NCI-H2171 (cell line): ENCODE measurements around the gene TMEM106C.

ENCODE experiments used
- DNase-seq: peaks from one replicate; lab custom pipeline; 2025; lab: John Stamatoyannopoulos, UW

TMEM106C gene, protein sequence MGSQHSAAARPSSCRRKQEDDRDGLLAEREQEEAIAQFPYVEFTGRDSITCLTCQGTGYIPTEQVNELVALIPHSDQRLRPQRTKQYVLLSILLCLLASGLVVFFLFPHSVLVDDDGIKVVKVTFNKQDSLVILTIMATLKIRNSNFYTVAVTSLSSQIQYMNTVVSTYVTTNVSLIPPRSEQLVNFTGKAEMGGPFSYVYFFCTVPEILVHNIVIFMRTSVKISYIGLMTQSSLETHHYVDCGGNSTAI

DNA sequence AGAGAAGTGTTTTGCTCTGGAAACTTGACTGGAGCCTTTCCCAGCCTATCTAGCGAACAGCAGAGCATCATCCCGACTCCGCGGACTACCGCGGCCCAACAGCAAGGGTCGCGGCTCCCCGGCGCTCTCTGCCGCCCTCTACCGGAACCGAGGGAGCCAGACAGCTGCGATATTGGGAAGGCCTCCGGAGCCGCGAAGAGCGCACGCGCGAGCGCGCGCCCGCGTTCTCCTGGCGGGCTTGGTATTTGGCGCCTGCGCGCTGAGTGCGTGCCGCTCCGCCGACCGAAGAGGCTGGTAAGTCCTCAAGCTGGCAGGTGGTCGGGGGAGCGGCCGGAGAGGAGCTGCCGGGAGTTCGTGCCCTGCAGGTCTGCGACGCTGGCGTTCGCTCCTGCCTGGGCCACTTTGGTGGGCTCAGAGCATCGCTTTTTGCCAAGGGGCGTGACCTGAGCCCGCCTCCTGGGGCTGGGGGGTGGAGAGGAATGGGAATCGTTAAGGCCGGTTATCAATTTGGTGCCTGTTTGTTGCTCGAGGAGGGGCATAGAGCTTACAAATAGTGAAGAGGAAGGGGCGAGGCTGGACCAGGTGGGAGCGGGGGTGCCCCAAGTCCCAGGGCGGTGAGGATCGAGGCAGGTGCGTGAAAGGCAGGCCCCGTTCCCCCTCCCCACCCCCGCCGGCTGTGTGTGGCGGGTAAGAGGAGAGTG lies at the start of gene TMEM106C:
TMEM106C (plus strand) TSS at position 257 of the 701 bp plus-strand sequence. CDS start 641 bp downstream, outside the sequence.
- DNase-seq, result peak; percentile 80

DNA sequence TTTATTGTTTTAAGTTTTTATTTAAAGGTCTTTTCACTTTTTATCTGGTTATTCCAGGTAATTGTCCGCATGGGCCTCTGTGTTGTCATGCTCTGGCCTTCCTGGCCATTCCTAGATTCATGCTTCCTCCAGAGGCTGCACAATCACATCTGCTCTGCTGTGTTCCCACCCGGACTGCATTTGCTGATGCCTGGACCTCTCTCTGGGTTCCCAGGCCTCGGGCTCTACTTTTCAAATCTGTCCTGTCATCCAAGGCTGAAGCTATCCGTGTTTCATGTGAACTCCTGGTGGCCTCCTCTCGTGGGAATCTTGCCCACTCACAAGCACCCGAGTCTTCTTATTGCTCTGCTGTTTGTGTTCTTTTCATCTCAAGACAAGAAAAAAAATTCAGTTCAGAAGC lies 42.5 kb upstream of the TMEM106C start:
- DNase-seq, result no peak

DNA sequence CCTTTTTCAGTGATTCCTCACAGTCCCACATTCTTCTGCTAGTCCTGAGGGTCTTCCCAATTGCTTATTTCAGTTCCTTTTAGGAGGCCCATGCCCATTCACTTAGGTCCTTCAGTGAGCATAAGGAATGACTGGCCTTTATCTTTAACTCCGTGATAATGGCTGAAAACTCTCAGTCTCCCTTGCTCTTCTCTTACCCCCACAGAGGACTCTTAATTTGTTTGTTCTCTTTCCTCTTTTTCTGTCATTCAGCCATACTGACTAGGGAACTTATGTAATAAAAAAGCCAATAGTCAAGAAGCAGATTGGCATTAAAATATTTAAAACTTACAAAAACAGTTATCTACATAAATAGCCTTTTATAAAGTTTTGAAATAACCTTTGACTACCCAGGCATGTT lies 41.5 kb upstream of the TMEM106C start:
- no peak for DNase-seq

DNA sequence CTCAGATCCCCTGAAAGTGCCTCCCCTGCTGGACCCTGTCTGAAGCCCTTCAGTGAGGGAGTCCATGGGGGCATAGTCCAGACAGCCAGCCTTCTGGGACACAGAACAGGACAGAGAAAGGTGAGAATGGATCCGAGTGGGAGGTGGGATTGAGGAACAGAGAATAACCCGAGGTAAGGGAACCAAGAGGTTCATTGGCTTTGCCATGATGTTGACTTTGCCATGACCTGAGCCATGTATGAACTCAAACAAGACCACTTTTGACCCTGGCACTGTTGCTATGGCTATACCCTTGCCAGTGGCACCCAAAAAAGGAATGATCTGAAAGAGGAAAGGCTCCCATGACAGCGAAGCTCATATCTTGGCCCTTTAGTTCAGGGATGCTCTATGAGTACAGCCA lies 36.0 kb upstream of the TMEM106C start:
- no peak for DNase-seq

DNA sequence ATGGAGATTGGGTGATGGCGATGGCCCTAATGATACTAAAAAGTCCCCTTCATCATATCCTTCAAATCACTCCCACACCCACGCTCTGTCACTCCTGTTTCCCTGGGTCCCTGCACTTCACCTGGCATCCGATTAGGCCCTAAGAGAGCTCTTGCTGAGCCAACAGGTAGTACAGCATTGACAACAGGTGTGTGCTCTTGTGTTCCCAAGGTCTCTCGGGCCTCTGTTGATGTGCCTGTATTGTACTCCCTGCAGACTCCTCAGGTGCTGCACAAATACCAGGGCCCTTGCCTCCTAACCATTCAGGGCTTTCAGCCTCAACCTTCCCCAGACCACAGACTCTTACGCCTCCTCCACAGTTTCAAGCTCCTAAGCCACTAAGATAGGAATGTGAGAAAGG lies 32.8 kb upstream of the TMEM106C start:
- no peak for DNase-seq

DNA sequence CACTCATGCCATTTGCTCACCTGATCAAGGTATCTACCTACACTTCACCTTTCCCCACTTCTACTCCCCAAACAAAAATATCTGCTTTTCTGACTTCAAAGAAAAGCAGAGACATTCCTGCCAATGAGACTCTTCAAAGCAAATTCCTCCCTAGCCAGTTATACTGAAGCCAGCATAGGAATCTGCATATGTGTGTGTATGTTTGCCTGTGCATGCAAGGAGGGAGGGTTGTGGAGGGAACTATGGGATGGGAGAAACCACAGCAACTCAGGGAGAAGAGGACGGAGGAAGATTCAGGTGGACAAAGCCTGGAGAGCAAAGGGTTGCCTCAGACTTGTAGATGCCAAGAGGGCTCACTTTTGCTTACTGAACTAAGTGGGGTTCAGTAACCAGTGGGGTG lies 32.2 kb upstream of the TMEM106C start:
- no peak for DNase-seq

DNA sequence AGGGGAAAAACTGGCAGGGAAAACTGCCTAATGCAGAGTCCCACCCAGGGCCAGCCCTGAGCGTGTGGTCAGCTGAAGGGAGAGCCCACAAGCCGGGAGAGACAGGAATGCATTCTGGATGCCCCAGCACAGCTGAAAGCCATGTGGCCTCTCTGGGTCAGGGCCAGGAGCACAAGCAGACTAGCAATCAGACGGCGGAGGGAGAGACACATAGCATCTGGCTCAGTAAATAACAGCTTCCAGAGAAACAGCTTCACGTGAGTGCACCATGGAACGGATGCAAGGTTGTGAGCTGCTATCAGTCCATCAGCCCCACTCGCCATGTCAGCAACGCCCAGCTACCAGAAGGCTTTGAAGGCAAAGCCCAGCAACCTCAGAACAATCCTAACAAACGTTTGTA lies 28.2 kb upstream of the TMEM106C start:
- peak; percentile 4 for DNase-seq

DNA sequence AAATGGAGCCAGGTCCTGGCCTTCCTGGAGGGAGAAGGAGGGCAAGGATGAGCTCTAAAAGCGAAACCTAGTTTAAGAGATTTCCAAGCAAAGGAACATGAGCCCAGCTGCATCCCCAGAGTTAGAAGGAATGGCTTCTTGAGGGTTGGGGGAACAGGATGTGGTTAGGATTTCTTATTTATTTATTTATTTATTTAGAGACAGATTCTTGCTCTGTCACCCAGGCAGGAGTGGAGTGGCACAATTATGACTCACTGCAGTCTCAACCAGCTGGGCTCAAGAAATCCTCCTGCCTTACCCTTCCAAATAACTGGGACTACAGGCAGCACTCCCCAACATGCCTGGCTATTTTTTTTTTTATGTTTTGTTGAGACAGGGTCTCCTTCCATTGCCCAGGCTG lies 25.3 kb upstream of the TMEM106C start:
- no peak for DNase-seq

DNA sequence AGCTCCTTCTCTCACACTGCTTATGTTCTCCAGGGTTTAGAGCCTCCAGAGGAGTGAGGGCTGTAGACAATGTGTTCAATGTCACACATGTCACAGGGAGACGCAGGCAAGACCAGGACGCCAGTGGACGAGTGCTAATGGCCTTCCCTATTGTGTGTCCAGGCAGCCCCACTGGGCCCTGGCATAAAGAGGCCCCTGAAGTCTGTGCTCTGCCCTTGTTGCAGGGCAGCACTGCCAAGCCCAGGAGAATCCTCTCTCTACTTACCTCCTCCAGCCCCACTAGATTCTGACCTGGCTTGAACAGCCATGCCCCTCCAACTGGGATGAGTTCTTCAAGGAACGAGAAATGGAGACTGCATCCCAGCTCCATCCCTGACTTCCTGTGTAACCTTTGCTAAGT lies 24.8 kb upstream of the TMEM106C start:
- no peak for DNase-seq

DNA sequence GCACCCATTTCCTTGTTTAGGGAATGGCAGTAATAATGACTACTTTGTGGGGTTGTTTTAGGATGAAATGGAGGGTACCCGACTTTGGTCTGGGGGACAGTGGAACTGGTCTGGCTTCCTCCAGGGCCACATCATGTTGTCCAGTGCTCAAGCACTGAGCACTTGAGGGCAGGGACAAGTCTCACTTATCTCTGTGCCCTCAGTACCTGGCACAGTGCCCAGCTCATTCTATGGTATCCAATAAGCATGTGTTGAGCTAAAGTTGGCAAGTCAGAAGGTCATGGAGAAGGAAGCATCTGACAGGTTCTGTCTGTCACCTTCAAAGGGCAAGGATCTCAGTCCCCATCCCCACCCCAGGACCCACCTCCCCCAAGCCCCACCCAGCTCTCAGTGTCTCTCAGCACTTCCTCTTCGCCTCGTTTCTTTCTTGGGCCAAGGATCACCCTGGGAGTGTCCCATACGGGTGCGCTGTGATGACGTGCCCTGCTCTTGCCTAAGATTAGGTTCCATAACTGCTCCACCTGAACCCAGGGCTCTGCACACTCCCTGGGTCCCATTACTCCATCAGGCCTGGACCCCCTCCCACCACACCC lies 24.3 kb upstream of the TMEM106C start:
- no peak for DNase-seq

DNA sequence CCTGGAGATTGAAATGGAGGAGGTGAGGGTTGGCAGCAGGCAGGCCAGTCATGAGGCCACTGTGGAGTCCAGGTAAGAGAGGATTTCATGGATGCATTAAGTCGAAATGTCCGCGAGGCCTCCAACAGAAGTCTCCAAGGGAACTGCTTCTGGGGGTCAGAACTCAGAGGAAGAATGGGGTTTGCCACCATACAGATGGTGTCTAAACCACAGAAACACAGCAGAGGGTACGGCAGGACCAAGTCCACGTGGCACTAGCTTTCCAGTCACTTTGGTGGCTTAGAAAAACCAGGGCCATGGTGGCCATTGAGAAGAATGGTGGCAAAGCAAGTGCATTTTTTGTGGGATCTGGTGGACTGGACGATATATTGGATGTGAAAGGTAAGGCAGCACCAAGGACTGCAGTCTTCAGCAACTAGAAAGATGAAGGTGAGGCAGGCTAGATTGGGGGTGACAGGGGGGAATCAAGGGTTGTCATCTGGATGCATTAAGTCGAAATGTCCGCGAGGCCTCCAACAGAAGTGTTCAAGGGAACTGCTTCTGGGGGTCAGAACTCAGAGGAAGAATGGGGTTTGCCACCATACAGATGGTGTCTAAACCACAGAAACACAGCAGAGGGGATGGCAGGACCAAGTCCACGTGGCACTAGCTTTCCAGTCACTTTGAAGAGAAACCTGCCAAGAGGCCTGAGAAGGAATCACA lies 22.5 kb upstream of the TMEM106C start:
- no peak for DNase-seq

DNA sequence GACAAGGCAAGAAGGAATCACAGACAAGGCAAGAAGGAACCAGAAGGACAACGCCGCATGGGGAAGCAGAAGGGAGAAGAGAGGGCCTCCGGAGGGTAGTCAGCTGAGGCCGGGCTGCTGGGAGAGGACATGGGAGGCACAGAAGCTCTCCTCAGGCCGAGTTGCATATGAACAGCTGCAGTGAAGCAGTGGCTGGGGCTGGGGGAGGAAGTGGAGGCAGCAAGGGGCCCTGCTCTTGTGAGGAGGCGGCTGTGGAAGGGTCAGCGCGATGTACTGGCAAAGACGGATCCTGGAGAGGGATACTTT lies 22.0 kb upstream of the TMEM106C start:
- DNase-seq, result no peak

DNA sequence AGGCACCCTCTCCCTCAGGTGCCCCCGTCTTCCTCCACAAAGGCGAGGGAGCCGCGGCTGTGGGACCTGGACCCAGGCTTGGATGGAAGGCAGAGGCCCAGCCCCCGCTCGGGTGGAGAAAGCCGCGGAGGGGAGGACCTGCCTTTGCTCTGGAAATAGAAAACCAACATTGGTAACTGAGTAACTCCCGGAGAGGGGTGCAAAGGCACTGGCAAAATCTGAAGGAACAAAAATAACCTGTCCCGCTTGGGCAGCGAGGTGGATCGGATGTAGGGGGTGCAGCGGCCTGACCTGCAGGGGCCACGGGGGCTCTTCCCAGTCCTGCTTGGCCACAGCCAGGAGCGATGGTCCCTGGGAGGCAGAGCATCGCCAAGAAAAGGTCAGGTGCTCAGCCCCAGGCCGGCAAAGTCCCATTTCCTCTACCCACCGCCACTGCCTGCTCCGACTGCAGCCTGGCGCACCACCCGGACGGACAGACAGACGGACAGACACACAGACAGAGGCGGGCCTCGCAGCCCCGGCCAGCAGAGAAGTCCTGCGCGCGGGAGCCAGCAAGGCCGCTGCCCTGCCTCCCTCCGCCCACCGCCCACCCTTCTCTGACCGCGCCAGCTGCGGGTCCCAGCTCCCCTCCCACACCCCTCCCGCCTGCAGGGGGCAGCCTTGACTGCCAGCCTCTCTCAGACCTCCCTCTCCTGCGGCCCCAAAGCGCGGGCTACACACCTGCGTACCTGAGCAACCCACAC lies 21.4 kb upstream of the TMEM106C start:
- DNase-seq, result no peak

DNA sequence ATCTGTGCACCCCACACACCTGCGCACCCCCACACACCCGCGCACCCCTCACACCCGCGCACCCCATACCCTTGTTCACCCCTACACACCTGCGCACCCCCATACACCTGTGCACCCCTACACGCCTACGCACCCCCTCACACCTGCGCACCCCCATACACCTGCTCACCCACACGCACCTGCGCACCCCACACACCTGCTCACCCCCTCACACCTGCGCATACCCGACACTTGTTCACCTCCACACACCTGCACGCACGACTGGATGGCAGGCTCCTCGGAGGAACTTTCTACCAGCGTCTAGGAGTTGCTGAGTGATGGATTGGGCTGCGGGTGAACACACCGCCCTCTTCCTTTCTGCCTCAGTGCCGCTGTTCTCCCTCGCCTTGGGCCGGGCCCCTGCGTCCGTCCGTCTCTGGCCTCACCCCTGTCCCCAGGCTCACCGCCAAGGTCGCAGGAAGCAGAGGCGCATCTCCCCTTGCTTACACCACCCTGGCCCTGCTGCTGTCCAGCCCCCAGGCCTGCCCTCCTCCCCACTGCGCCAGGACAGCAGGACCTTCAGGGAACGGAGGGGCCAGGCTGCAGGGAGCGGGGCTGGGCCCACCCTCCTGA lies 20.7 kb upstream of the TMEM106C start:
- DNase-seq, result no peak

DNA sequence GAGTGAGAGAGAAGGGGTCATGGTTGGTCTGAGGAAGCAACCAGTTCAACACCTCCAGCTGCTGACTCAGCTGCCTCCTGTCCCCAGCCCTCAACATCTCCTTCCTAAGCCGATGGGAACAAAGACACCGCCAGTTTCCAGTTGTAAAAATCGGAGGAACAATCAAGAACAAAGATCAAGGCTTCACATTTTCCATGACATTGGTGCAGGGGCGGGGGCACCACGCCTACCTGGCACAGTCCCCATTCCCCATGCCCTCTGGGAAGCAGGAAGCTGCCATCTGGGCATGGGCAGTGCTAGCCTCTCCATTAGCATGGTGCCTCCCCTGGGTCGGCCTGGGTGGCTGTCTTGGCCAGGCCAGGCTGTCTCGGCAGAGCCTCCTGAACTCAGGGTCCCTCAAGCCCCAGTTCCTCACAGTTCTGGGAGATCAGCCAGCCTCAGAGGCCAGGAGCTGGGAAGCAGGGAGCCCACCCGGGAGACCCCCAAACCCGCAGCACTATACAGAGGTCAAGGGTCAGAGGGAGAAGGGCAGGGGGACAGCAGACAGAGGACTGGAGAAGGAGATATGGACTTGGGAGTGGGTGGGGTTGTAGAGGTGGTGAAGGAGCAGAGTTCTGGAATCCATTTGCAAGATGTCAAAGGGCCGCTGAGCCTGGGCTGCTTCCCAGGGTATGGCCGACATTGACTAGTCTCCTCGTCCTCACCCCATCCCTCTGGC lies 19.6 kb upstream of the TMEM106C start:
- no peak for DNase-seq

DNA sequence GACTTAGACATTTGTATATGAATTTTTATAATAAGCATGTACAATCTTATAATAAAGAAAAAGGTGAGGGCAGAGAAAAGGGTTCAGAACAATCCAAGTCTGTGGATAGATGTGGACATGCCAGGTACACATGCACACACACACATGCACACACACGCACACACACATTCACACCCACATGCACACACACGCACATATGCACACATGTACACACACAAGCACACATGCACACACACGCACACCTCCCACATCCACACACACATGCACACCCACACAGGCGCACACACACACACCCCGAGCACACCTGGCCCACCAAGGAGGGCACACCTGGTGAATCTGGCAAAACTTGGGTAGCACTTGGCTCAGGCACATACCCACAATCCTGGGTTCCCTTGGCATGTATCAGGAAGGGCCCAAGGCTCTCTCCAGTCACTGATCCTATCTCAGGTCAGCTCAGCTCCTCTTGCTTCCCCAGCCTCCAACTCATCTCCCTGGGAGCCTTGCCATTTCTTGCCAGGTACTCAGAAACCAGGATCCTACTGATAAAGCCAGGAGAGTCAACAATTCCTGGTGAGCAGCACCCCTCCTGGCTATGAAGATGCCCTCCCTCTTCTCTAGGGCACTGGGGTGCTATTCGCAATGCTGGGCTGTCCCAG lies 18.6 kb upstream of the TMEM106C start:
- DNase-seq, result no peak

DNA sequence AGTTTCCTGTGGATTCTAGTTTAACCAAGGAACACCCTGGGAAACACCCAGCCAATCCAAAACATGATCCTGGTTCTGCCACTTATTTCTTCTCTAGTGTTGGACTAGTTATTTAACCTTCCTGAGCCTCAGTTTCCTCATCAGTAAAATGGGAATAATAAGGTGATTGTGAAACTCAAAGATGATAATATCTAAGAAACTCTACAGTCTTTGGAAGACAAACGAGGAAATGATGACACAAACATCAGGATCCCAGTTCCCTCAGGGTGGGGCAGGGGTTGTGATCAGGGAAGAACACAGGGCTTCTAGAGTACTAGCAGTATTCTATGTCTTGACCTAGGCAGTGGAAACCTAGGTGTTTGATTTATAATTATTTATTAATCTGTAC lies 18.1 kb upstream of the TMEM106C start:
- DNase-seq, result no peak

DNA sequence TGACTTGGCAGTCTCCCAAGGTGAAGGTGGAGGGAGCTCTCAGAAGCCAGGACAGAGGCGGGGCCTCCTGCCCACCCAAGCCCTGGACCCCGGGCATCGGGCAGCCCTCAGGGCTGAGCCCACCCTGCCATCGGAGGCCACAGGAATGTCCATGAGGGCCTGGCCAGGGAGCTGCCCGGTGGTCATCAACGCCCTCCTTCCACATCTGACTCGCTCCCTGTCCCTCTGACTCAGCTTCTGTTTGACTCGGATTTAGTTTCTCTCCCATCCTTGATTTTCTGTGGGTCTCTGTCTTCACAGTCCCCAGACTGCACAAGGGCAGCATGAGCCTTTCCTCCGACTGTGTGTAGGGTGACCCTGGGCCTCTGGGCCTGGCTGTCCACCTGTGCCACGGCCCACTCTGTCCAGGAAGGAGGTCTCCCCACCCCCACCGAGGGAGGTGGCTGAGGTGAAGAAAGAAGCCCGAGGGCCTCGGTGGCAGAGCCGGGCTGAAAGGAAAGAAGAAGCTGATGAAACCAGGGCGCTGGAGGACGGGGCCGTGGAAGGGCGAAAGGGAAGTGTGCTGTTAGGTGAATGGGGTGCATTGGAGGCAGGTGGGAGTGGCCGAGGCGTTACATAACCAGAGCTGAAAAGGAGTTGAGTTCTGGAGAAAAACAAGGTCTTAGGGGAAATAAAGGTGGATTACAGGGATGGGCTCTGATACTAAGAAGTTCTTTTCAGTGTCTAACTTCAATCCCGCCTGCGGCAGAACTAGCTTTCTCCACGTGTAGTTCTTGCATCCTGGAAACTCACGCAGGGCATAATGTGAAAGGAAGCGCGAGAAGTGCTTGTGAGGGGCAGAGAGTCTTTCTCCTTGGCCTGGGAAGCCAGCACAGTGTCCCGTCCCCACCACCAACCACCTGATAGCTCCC lies 16.7 kb upstream of the TMEM106C start:
- no peak for DNase-seq

DNA sequence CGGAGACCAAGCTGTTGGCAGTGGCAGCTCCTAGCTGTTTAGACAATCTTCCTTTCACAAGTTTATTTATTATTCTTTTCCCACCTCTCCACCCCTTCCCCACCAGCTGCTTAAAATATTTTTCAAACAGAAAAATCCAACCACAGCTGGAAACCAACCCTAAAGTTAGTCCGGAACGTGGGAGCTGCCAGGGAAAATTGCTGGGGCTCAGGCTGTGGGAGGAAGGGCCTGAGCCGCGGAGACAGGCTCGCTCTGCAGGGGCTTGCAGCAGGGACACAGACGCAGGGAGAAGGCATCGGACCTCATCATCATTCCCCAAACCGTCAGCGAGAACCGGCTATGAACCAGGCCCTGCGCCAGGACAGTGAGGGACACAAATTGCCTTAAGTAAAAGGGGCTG lies 16.1 kb upstream of the TMEM106C start:
- DNase-seq, result no peak
